ENCODE results near the gene SOX4.

SOX4 gene

GRCh38 chr6:21612067-21612745 is 18.7 kb downstream of the SOX4 start:
- no peak for DNase-seq

GRCh38 chr6:21613809-21614208 is 20.3 kb downstream of the SOX4 start:
- DNase-seq = no peak

GRCh38 chr6:21614226-21614625 is 20.7 kb downstream of the SOX4 start:
- no peak for DNase-seq

GRCh38 chr6:21615504-21615903 is 22.0 kb downstream of the SOX4 start:
- no peak for DNase-seq

GRCh38 chr6:21616005-21616404 is 22.5 kb downstream of the SOX4 start:
- DNase-seq = no peak

- DNase-seq = no peak
Measured at GRCh38 chr6:21625642-21626041, 32.1 kb downstream of the SOX4 start.

GRCh38 chr6:21626756-21627155 is 33.2 kb downstream of the SOX4 start:
- no peak for DNase-seq

GRCh38 chr6:21628160-21628559 is 34.6 kb downstream of the SOX4 start:
- no peak for DNase-seq

GRCh38 chr6:21633511-21634109 is 40.1 kb downstream of the SOX4 start:
- no peak for DNase-seq

- no peak for DNase-seq
Measured at GRCh38 chr6:21634582-21634981, 41.0 kb downstream of the SOX4 start.

GRCh38 chr6:21636876-21637275 is 43.3 kb downstream of the SOX4 start:
- DNase-seq = no peak

- DNase-seq = no peak
Measured at GRCh38 chr6:21639316-21639715, 45.8 kb downstream of the SOX4 start.
